PC-9 (cell line): Measurements from ENCODE around the gene WDR18. TPM values are rescaled to one million over a fixed set of nuclear protein-coding genes. Genes with fewer than 3 reads are reported as not detected.

ENCODE experiments used
- BruUV-seq: library from RNA; stranded (reverse); fragments of 400-500 nt; replicated peaks from 2 replicates; lab custom pipeline; 2021; lab: Mats Ljungman, UMichigan
- CTCF ChIA-PET: fragments of 300-600 bp; sonication (Branson Sonifier 250); formaldehyde crosslinking; loops from one replicate; lab custom pipeline; 2022; ENCODE audit warnings: antibody characterized with exemption; lab: Charles Lee
- POLR2A ChIA-PET: fragments of 300-600 bp; sonication (Branson Sonifier 250); formaldehyde crosslinking; loops from one replicate; lab custom pipeline; 2022; ENCODE audit warnings: antibody characterized with exemption; ENCODE audit not compliant: unreplicated experiment; lab: Charles Lee
- DNase-seq, 2 experiments: peaks; one replicate each; pipeline versions ENCODE4 v3.0.0 to v3.0.0-alpha.2; 2015 to 2022; ENCODE audit warnings: mixed read lengths in 1 of 2
- H2AFZ ChIP-seq: fragments of 200-600 bp; sonication (generic); 2 replicates; pipeline ENCODE4 v1.8.1; 2017; ENCODE audit warnings: antibody characterized with exemption
- H3F3A ChIP-seq: fragments of 200-600 bp; sonication (generic); 2 replicates; pipeline ENCODE4 v1.8.1; 2017; ENCODE audit warnings: antibody characterized with exemption, mild to moderate bottlenecking, low read depth; ENCODE audit not compliant: insufficient read depth
- H3K27ac ChIP-seq: fragments of 200-600 bp; sonication (generic); 2 replicates; pipeline ENCODE4 v1.6.1; 2016; ENCODE audit warnings: mixed run types
- H3K27me3 ChIP-seq: fragments of 200-600 bp; sonication (generic); 2 replicates; pipeline ENCODE4 v1.6.1; 2016; ENCODE audit warnings: low read depth, mixed run types; ENCODE audit not compliant: insufficient read depth
- H3K36me3 ChIP-seq: fragments of 200-600 bp; sonication (generic); 2 replicates; pipeline ENCODE4 v1.6.1; 2016; ENCODE audit warnings: low read depth, mixed run types
- H3K4me1 ChIP-seq: fragments of 200-600 bp; sonication (generic); replicated peaks from 2 replicates; pipeline ENCODE4 v1.6.1; 2016; ENCODE audit warnings: mixed run types; ENCODE audit not compliant: insufficient read depth
- H3K4me2 ChIP-seq: fragments of 200-600 bp; sonication (generic); 2 replicates; pipeline ENCODE4 v1.6.1; 2017; ENCODE audit warnings: mixed run types
- H3K4me3 ChIP-seq: fragments of 200-600 bp; sonication (generic); 2 replicates; pipeline ENCODE4 v1.6.1; 2016; ENCODE audit warnings: mixed run types
- H3K79me2 ChIP-seq: fragments of 200-600 bp; sonication (generic); 2 replicates; pipeline ENCODE4 v1.6.1; 2017; ENCODE audit warnings: low read depth, mixed run types
- H3K9me2 ChIP-seq: fragments of 200-600 bp; sonication (generic); 2 replicates; pipeline ENCODE4 v1.8.1; 2017; ENCODE audit warnings: mild to moderate bottlenecking; ENCODE audit not compliant: insufficient read depth
- H3K9me3 ChIP-seq: fragments of 200-600 bp; sonication (generic); 2 replicates; pipeline ENCODE4 v1.8.1; 2016; ENCODE audit warnings: low read depth; ENCODE audit not compliant: insufficient read depth
- H4K20me1 ChIP-seq: fragments of 200-600 bp; sonication (generic); 2 replicates; pipeline ENCODE4 v1.8.1; 2017; ENCODE audit not compliant: insufficient read depth
- CTCF ChIP-seq: fragments of 200-600 bp; sonication (generic); conservative IDR thresholded peaks from 2 replicates; pipeline ENCODE4 v1.6.1; 2017; ENCODE audit warnings: mixed run types, antibody characterized with exemption, mild to moderate bottlenecking, moderate library complexity
- EZH2 ChIP-seq: fragments of 200-600 bp; sonication (generic); IDR thresholded peaks from 2 replicates; pipeline ENCODE4 v1.8.0; 2017; ENCODE audit warnings: antibody characterized with exemption, low read depth
- intact Hi-C: fragments of 100-400 bp; cut with micrococcal nuclease; formaldehyde crosslinking; loops from one replicate; pipeline ENCODE4 v1.10.0; 2022; ENCODE audit not compliant: unreplicated experiment
- total RNA-seq: library from RNA; stranded (reverse); gene quantifications from 2 replicates; pipeline ENCODE4 v1.2.3, GENCODE V29; 2021

WDR18 gene
- total RNA-seq, 1 experiment from 2014 or later: 61.5 TPM

GRCh38 chr19:964116-964520 is 20.0 kb upstream of the WDR18 start:
- ChIA-PET CTCF (no interaction called here), POLR2A (no interaction called here)
- Histone ChIP-seq H3K4me3 (no peak overlapping the region), H3K27me3 (no peaks in the 10 kb centered on the region), H3K9me2 (no peaks in the 10 kb centered on the region), H2AFZ (no peak overlapping the region), H4K20me1 (no peaks in the 10 kb centered on the region), H3K79me2 (no peaks in the 10 kb centered on the region), H3K4me1 (peaks cover 5% of the 10 kb centered on the region; the same call in 1 of the 2 replicates), H3K36me3 (no peaks in the 10 kb centered on the region), H3K9me3 (no peaks in the 10 kb centered on the region), H3K27ac (no peak overlapping the region), H3F3A (peaks cover 6% of the 10 kb centered on the region; the same call in 1 of the 2 replicates), H3K4me2 (no peak overlapping the region)
- no peak for TF ChIP-seq EZH2
- TF ChIP-seq CTCF: no peak
- DNase-seq: no peak
- intact Hi-C loops: no loop called here
- BruUV-seq: no TSS peak

GRCh38 chr19:964761-965694 is 19.1 kb upstream of the WDR18 start:
- H3K79me2 ChIP-seq: no peaks in the 10 kb centered on the region
- BruUV-seq: no TSS peak
- TF ChIP-seq EZH2 (no peak), CTCF (no peak)
- ChIA-PET POLR2A (no interaction called here), CTCF (no interaction called here)
- no peaks in the 10 kb centered on the region for H3K9me2 ChIP-seq
- no peaks in the 10 kb centered on the region for H3K9me3 ChIP-seq
- H3F3A ChIP-seq: no peaks in the 10 kb centered on the region; the same call in 1 of the 2 replicates
- H2AFZ ChIP-seq: no peak overlapping the region
- intact Hi-C loops: no loop called here
- H3K4me3 ChIP-seq: no peak overlapping the region
- H4K20me1 ChIP-seq: no peaks in the 10 kb centered on the region
- no peaks in the 10 kb centered on the region for H3K27me3 ChIP-seq
- no peak overlapping the region for H3K27ac ChIP-seq
- H3K36me3 ChIP-seq: no peaks in the 10 kb centered on the region
- 0 out of 2 replicates have a peak, but pooled peaks cover 5% of the 10 kb centered on the region for H3K4me1 ChIP-seq
- H3K4me2 ChIP-seq: no peak overlapping the region
- no peak for DNase-seq

- Histone ChIP-seq H3K27ac (no peak overlapping the region), H4K20me1 (no peaks in the 10 kb centered on the region), H3K9me2 (no peaks in the 10 kb centered on the region), H2AFZ (no peak overlapping the region), H3K27me3 (no peaks in the 10 kb centered on the region), H3K4me3 (no peak overlapping the region), H3F3A (no peaks in the 10 kb centered on the region; the same call in 1 of the 2 replicates), H3K9me3 (no peaks in the 10 kb centered on the region; the same call in 1 of the 2 replicates), H3K4me2 (no peak overlapping the region), H3K36me3 (peaks cover 7% of the 10 kb centered on the region; the same call in 1 of the 2 replicates), H3K4me1 (0 out of 2 replicates have a peak, but pooled peaks cover 5% of the 10 kb centered on the region), H3K79me2 (no peaks in the 10 kb centered on the region)
- intact Hi-C loops: no loop called here
- no TSS peak for BruUV-seq
- no peak for TF ChIP-seq CTCF
- TF ChIP-seq EZH2: no peak
- DNase-seq: no peak
- ChIA-PET CTCF (no interaction called here), POLR2A (no interaction called here)
Measured at GRCh38 chr19:966485-967088, 17.6 kb upstream of the WDR18 start.
